CD8-positive, alpha-beta memory T cell (primary cell): Measurements from ENCODE around the gene KLHL24. TPM values are rescaled to one million over a fixed set of nuclear protein-coding genes. Genes with fewer than 3 reads are reported as not detected.
"Not testable (repeated sequence)": the region's sequence is repeated elsewhere in the genome, so short reads cannot be mapped to it uniquely, and the experiment has no call there.

Experiments used
- CTCF ChIA-PET: fragments of 350-600 bp; sonication (Branson Sonifier 250); formaldehyde crosslinking; loops from one replicate; lab custom pipeline; 2021; ENCODE audit warnings: antibody characterized with exemption; lab: Charles Lee
- POLR2A ChIA-PET: fragments of 350-600 bp; sonication (Branson Sonifier 250); formaldehyde crosslinking; loops from one replicate; lab custom pipeline; 2021; ENCODE audit warnings: antibody characterized with exemption; lab: Charles Lee
- DNase-seq, 5 donors: peaks; one replicate each; pipeline versions ENCODE4 v3.0.0 to v3.0.0-alpha.2; 2020 to 2022; ENCODE audit warnings: mixed read lengths in 1 of 5
- H3K27ac ChIP-seq: one replicate; pipeline ENCODE4 v1.7.0; 2013; ENCODE audit warnings: low read depth, mild to moderate bottlenecking, low read length, moderate library complexity
- H3K27me3 ChIP-seq: 2 replicates; pipeline ENCODE4 v1.7.0; 2013; ENCODE audit warnings: low read length, mild to moderate bottlenecking; ENCODE audit not compliant: insufficient read depth, poor library complexity, severe bottlenecking
- H3K36me3 ChIP-seq: 2 replicates; pipeline ENCODE4 v1.7.0; 2013; ENCODE audit warnings: mild to moderate bottlenecking, low read length, moderate library complexity; ENCODE audit not compliant: insufficient read depth
- H3K4me1 ChIP-seq: 2 replicates; pipeline ENCODE4 v1.7.0; 2013; ENCODE audit warnings: mild to moderate bottlenecking, low read length, moderate library complexity; ENCODE audit not compliant: insufficient read depth
- H3K4me3 ChIP-seq: 2 replicates; pipeline ENCODE4 v1.7.0; 2013; ENCODE audit warnings: mild to moderate bottlenecking, low read length
- H3K9me3 ChIP-seq: 2 replicates; pipeline ENCODE4 v1.7.0; 2013; ENCODE audit warnings: mild to moderate bottlenecking, low read length
- H3K27ac Mint-ChIP-seq, 8 donors: one replicate each; pipeline ENCODE4 v1.8.0; 2020 to 2021; ENCODE audit warnings: mixed read lengths in 8 of 8, mild to moderate bottlenecking in 6 of 8, inconsistent platforms in 3 of 8, moderate library complexity in 3 of 8
- H3K27me3 Mint-ChIP-seq, 2 donors: one replicate each; pipeline ENCODE4 v1.8.0; 2020 to 2021; ENCODE audit warnings: mixed read lengths in 2 of 2, mild to moderate bottlenecking in 1 of 2, moderate library complexity in 1 of 2
- H3K36me3 Mint-ChIP-seq, 3 donors: one replicate each; pipeline ENCODE4 v1.8.0; 2020 to 2021; ENCODE audit warnings: mixed read lengths in 3 of 3, inconsistent platforms in 1 of 3, mild to moderate bottlenecking in 1 of 3
- H3K4me1 Mint-ChIP-seq, 3 donors: one replicate each; pipeline ENCODE4 v1.8.0; 2020 to 2021; ENCODE audit warnings: mixed read lengths in 3 of 3, inconsistent platforms in 1 of 3, mild to moderate bottlenecking in 1 of 3
- H3K4me3 Mint-ChIP-seq, 7 donors: one replicate each; pipeline ENCODE4 v1.8.0; 2020 to 2021; ENCODE audit warnings: mixed read lengths in 7 of 7, mild to moderate bottlenecking in 6 of 7, moderate library complexity in 4 of 7, inconsistent platforms in 2 of 7
- H3K9me3 Mint-ChIP-seq, 5 donors: one replicate each; pipeline ENCODE4 v1.8.0; 2020 to 2022; ENCODE audit warnings: mixed read lengths in 5 of 5, mild to moderate bottlenecking in 3 of 5, moderate library complexity in 2 of 5, inconsistent platforms in 1 of 5
- polyA plus RNA-seq: library from polyadenylated mRNA; unstranded; fragments of 300-500 nt; fragmentation: Illumina TruSeq; gene quantifications from one replicate; pipeline ENCODE4 v1.2.3, GENCODE V29; 2021
- total RNA-seq, 2 experiments: library from RNA; stranded (reverse); gene quantifications; one replicate each; pipeline ENCODE4 v1.2.3, GENCODE V29; 2021

KLHL24 gene
- total and polyA plus RNA-seq, 3 experiments from 2014 or later, result 13.4 to 44.9 (median 16.9) TPM

GRCh38 chr3:183689621-183690020, 54.2 kb downstream of the KLHL24 start:
- H3K4me3 ChIP-seq, H3K27ac ChIP-seq, H3K27me3 ChIP-seq, POLR2A ChIA-PET, H3K4me1 ChIP-seq, H3K27me3 Mint-ChIP-seq, DNase-seq, H3K36me3 Mint-ChIP-seq, H3K36me3 ChIP-seq, H3K9me3 ChIP-seq, H3K4me1 Mint-ChIP-seq, H3K4me3 Mint-ChIP-seq, H3K9me3 Mint-ChIP-seq, CTCF ChIA-PET, H3K27ac Mint-ChIP-seq: not testable (repeated sequence)

DNA sequence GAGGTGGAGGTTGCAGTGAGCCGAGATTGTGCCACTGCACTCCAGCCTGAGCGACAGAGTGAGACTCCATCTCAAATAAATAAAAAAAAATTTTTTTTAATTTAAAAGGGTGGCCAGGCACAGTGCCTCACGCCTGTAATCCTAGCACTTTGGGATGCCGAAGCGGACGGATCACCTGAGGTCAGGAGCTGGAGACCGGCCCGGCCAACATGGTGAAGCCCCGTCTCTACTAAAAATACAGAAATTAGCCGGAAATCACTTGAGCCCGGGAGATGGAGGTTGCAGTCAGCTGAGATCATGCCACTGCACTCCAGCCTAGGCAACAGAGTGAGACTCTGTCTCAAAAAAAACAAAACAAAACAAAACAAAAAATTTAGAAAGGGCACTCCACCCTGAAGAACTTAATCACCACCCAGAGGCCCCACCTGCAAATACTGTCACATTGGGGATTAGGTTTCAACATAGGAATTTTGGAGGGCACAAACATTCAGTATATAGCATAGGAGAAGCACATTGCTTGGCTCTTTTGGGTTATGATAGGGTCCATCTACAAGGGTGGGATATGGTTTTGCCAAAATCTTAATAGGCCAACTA, 55.1 kb downstream of the KLHL24 start:
- no peaks in the 10 kb centered on the region for H3K9me3 ChIP-seq
- no peak overlapping the region for H3K4me3 Mint-ChIP-seq
- H3K4me3 ChIP-seq, result no peak overlapping the region
- H3K4me1 Mint-ChIP-seq, result no peaks in the 10 kb centered on the region
- H3K4me1 ChIP-seq, result no peaks in the 10 kb centered on the region
- no peaks in the 10 kb centered on the region for H3K9me3 Mint-ChIP-seq
- H3K36me3 Mint-ChIP-seq, result peaks cover 0 to 4% (median 0%) of the 10 kb centered on the region in 3 donors
- POLR2A ChIA-PET, result no interaction called here
- H3K36me3 ChIP-seq, result no peaks in the 10 kb centered on the region
- no peaks in the 10 kb centered on the region for H3K27me3 ChIP-seq
- CTCF ChIA-PET, result no interaction called here
- DNase-seq, result no peak
- no peak overlapping the region for H3K27ac Mint-ChIP-seq
- H3K27ac ChIP-seq, result no peak overlapping the region
- H3K27me3 Mint-ChIP-seq, result peaks cover 0 to 3% of the 10 kb centered on the region in 2 donors

DNA sequence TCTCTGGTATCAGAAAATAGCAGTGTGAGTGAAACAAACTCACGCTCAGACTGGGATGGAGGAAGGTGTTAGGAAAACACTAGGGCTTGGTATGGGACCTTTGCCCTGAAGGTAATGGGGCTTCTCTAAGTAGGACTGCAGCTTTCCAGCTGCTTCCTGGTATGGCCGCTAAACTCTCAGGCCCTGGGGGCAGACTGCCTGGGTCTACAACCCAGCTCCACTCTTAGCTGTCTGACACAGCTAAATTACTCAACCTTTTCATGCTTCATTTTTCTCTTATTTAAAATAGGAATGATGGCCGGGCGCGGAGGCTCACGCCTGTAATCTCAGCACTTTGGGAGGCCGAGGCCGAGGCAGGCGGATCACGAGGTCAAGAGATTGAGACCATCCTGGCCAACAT, 57.0 kb downstream of the KLHL24 start:
- no peak overlapping the region for H3K4me3 ChIP-seq
- H3K9me3 ChIP-seq, result no peaks in the 10 kb centered on the region
- ChIA-PET POLR2A (no interaction called here), CTCF (no interaction called here)
- Mint-ChIP-seq H3K36me3 (peaks cover 0 to 2% (median 0%) of the 10 kb centered on the region in 3 donors), H3K27ac (no peak overlapping the region), H3K4me3 (no peak overlapping the region), H3K27me3 (peaks cover 0 to 3% of the 10 kb centered on the region in 2 donors), H3K9me3 (no peaks in the 10 kb centered on the region), H3K4me1 (peaks cover 5 to 6% (median 6%) of the 10 kb centered on the region in 3 donors)
- H3K36me3 ChIP-seq, result no peaks in the 10 kb centered on the region
- no peak overlapping the region for H3K27ac ChIP-seq
- no peaks in the 10 kb centered on the region for H3K4me1 ChIP-seq
- no peak for DNase-seq
- H3K27me3 ChIP-seq, result no peaks in the 10 kb centered on the region

GRCh38 chr3:183695569-183696364, 60.3 kb downstream of the KLHL24 start:
- Histone ChIP-seq H3K36me3 (no peaks in the 10 kb centered on the region), H3K4me1 (peaks cover 18% of the 10 kb centered on the region), H3K9me3 (no peaks in the 10 kb centered on the region), H3K4me3 (no peak overlapping the region), H3K27me3 (no peaks in the 10 kb centered on the region), H3K27ac (no peak overlapping the region)
- Mint-ChIP-seq H3K27ac (peak overlapping the region in 2 of 8 donors; percentile 16 to 60), H3K4me1 (peaks cover 29 to 32% (median 31%) of the 10 kb centered on the region in 3 donors), H3K4me3 (peak overlapping the region in 6 of 7 donors; percentile 4 to 83 (median 22)), H3K27me3 (peaks cover 0 to 3% of the 10 kb centered on the region in 2 donors), H3K9me3 (no peaks in the 10 kb centered on the region), H3K36me3 (peaks cover 0 to 5% (median 1%) of the 10 kb centered on the region in 3 donors)
- no peak for DNase-seq
- POLR2A ChIA-PET, result interaction anchor here (0.6 to 0.7 kb wide), 2 partner anchors 56 to 337 kb away, joined by 3 read pairs; no protein-coding TSS in a partner anchor
- CTCF ChIA-PET, result interaction anchor here (0.7 to 2.1 kb wide), 4 partner anchors 10 to 1022 kb away, joined by 3 to 4 read pairs (median 4); no protein-coding TSS in a partner anchor

GRCh38 chr3:183697123-183697609, 61.7 kb downstream of the KLHL24 start:
- no peak for DNase-seq
- peak overlapping the region; percentile 84 for H3K27ac ChIP-seq
- no peaks in the 10 kb centered on the region for H3K9me3 ChIP-seq
- Mint-ChIP-seq H3K9me3 (no peaks in the 10 kb centered on the region), H3K4me1 (peaks cover 34 to 44% (median 39%) of the 10 kb centered on the region in 3 donors), H3K27ac (peak overlapping the region; percentile 56 to 94 (median 76)), H3K27me3 (peaks cover 0 to 3% of the 10 kb centered on the region in 2 donors), H3K36me3 (peaks cover 0 to 10% (median 1%) of the 10 kb centered on the region in 3 donors), H3K4me3 (peak overlapping the region; percentile 76 to 99 (median 89))
- H3K4me3 ChIP-seq, result peak overlapping the region; percentile 64
- H3K36me3 ChIP-seq, result no peaks in the 10 kb centered on the region
- CTCF ChIA-PET, result interaction anchor here (0.6 to 2.1 kb wide), 6 partner anchors 11 to 70 kb away, joined by 3 to 4 read pairs (median 3); no protein-coding TSS in a partner anchor
- H3K27me3 ChIP-seq, result no peaks in the 10 kb centered on the region
- H3K4me1 ChIP-seq, result peaks cover 18% of the 10 kb centered on the region
- POLR2A ChIA-PET, result interaction anchor here (0.6 to 2.1 kb wide), 5 partner anchors 9 to 598 kb away, joined by 3 to 39 read pairs (median 6); partner anchors contain the start of genes KLHL24 and MCCC1

- H3K27ac Mint-ChIP-seq, result peak within 1 kb of the TSS; percentile 74 to 96 (median 91)
- peaks cover 0 to 3% of the 10 kb centered on the region in 2 donors for H3K27me3 Mint-ChIP-seq
- H3K4me1 Mint-ChIP-seq, result peaks cover 34 to 45% (median 42%) of the 10 kb centered on the region in 3 donors
- POLR2A ChIA-PET, result interaction anchor here (0.6 to 2.1 kb wide), 4 partner anchors 8 to 599 kb away, joined by 3 to 39 read pairs (median 4); partner anchors contain the start of genes KLHL24 and MCCC1
- peaks cover 0 to 10% (median 1%) of the 10 kb centered on the region in 3 donors for H3K36me3 Mint-ChIP-seq
- DNase-seq, result peak; percentile 48 to 78 (median 70)
- peak within 1 kb of the TSS; percentile 96 to 99 (median 98) for H3K4me3 Mint-ChIP-seq
- H3K4me3 ChIP-seq, result peak within 1 kb of the TSS; percentile 85
- H3K4me1 ChIP-seq, result peaks cover 18% of the 10 kb centered on the region
- H3K9me3 Mint-ChIP-seq, result no peaks in the 10 kb centered on the region
- no peaks in the 10 kb centered on the region for H3K9me3 ChIP-seq
- CTCF ChIA-PET, result interaction anchor here (1.2 to 2.1 kb wide), 4 partner anchors 12 to 69 kb away, joined by 3 to 4 read pairs (median 4); no protein-coding TSS in a partner anchor
- H3K27me3 ChIP-seq, result no peaks in the 10 kb centered on the region
- no peaks in the 10 kb centered on the region for H3K36me3 ChIP-seq
- peak within 1 kb of the TSS; percentile 84 for H3K27ac ChIP-seq
Observed at GRCh38 chr3:183697610-183698317, 62.3 kb downstream of the KLHL24 start, which contains the start of gene YEATS2. YEATS2 (plus strand) TSS chr3:183697797; CDS start chr3:183715163, 17,366 bp downstream.

DNA sequence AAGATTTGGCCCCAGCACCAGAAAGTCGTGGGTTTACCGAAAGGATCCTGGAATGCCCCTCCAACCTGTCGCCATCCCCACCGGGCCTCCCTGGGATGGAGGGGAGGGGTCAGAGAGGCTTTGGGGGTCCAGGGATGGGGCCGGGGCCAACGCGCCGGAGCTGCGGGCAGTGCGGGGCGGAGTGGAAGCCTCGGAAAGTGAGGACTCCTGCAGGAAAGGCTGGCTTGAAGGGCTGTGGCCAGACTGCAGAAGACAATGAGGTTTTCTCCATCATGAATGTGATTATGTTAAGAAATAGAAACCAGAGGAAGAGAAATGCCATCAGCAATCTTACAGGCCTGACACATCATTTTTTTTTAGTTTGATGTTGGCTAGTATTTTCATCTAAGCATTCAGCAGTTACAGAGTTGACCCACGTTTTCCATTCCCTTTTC, 62.9 kb downstream of the KLHL24 start:
- Histone ChIP-seq H3K27ac (peak overlapping the region; percentile 84), H3K4me3 (peak overlapping the region; percentile 85), H3K27me3 (no peaks in the 10 kb centered on the region), H3K4me1 (peaks cover 18% of the 10 kb centered on the region), H3K36me3 (no peaks in the 10 kb centered on the region), H3K9me3 (no peaks in the 10 kb centered on the region)
- CTCF ChIA-PET, result interaction anchor here (1.3 to 1.7 kb wide), 2 partner anchors 13 to 62 kb away, joined by 3 to 4 read pairs; no protein-coding TSS in a partner anchor
- peak overlapping the region; percentile 96 to 99 (median 98) for H3K4me3 Mint-ChIP-seq
- H3K9me3 Mint-ChIP-seq, result no peaks in the 10 kb centered on the region
- H3K36me3 Mint-ChIP-seq, result peaks cover 0 to 10% (median 1%) of the 10 kb centered on the region in 3 donors
- peaks cover 0 to 3% of the 10 kb centered on the region in 2 donors for H3K27me3 Mint-ChIP-seq
- DNase-seq, result peak; percentile 3 to 46 (median 24)
- POLR2A ChIA-PET, result interaction anchor here (2.1 kb wide), 1 partner anchor 62 kb away, joined by 39 read pairs; the partner anchor contains the start of gene KLHL24
- H3K27ac Mint-ChIP-seq, result peak overlapping the region; percentile 74 to 96 (median 88)
- H3K4me1 Mint-ChIP-seq, result peaks cover 38 to 51% (median 48%) of the 10 kb centered on the region in 3 donors
